ENCODE data around the gene HOMER2. TPM values are rescaled to one million over a fixed set of nuclear protein-coding genes. Genes with fewer than 3 reads are reported as not detected.

The HOMER2 gene
- total RNA-seq, 1 donor from 2014 or later: 18.2 TPM

DNA sequence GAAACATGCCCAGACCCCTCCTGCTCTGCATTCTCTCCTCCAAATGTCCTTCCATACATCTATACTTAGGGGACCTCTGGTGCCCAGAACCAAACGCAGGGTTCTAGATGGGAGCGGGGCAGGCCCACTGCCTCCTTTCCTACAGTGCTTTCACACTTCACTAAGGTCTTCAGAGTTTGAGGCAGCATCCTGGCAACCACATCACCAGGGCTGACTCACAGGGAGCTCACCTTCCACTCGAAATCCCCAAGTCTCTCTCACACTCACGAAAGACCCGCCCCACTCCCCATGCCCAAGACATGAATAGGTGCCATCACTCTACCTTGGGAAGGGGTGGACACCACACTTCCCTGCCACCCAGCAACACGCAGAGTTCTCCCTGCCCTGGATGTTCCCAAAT is 18.9 kb downstream of the HOMER2 start:
- H3K4me3 ChIP-seq: no peak overlapping the region
- no peaks in the 10 kb centered on the region for H3K27me3 ChIP-seq
- H3K36me3 ChIP-seq: no peaks in the 10 kb centered on the region
- no peak for DNase-seq (ENCODE audit: extremely low spot score in 2 of 2)
- no peaks in the 10 kb centered on the region for H3K9me3 ChIP-seq
- H3K27ac ChIP-seq: no peak overlapping the region
- no peaks in the 10 kb centered on the region for H3K4me1 ChIP-seq
- no peak for TF ChIP-seq POLR2A (IDR thresholded peaks at IDR 0.05)
- TF ChIP-seq, protein P1, sequence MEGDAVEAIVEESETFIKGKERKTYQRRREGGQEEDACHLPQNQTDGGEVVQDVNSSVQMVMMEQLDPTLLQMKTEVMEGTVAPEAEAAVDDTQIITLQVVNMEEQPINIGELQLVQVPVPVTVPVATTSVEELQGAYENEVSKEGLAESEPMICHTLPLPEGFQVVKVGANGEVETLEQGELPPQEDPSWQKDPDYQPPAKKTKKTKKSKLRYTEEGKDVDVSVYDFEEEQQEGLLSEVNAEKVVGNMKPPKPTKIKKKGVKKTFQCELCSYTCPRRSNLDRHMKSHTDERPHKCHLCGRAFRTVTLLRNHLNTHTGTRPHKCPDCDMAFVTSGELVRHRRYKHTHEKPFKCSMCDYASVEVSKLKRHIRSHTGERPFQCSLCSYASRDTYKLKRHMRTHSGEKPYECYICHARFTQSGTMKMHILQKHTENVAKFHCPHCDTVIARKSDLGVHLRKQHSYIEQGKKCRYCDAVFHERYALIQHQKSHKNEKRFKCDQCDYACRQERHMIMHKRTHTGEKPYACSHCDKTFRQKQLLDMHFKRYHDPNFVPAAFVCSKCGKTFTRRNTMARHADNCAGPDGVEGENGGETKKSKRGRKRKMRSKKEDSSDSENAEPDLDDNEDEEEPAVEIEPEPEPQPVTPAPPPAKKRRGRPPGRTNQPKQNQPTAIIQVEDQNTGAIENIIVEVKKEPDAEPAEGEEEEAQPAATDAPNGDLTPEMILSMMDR (IDR thresholded peaks at IDR 0.05): no peak
- TF ChIP-seq POLR2AphosphoS5 (IDR thresholded peaks at IDR 0.05; ENCODE audit: insufficient read depth in 1 of 2, low read depth in 1 of 2): no peak
- intact Hi-C loops (cut with DNase I): no loop called here

DNA sequence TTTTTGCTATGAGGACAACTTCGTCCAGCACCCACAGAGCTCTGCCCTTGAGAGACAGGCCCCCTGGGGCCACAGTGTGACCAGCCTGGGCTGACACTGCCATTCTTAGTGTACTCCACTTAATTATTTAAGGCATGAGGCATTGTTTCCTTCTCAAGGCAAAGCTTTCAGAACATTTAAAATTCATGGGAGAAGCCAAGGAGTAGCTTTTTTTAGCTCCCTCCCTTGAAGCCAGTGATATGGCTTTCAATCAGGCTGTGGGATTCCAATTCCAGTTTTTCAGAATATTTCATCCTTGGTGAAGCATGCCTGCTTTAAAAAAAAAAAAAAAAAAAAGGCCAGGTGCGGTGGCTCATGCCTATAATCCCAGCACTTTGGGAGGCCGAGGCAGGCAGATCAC is 21.3 kb downstream of the HOMER2 start:
- intact Hi-C loops (cut with DNase I): no loop called here
- no peak for TF ChIP-seq POLR2A (IDR thresholded peaks at IDR 0.05)
- TF ChIP-seq, protein P1 (IDR thresholded peaks at IDR 0.05): no peak
- no peak for TF ChIP-seq POLR2AphosphoS5 (IDR thresholded peaks at IDR 0.05; ENCODE audit: insufficient read depth in 1 of 2, low read depth in 1 of 2)
- no peaks in the 10 kb centered on the region for H3K36me3 ChIP-seq
- no peaks in the 10 kb centered on the region for H3K4me1 ChIP-seq
- no peak for DNase-seq (ENCODE audit: extremely low spot score in 2 of 2)
- H3K27ac ChIP-seq: no peak overlapping the region
- H3K9me3 ChIP-seq: no peaks in the 10 kb centered on the region
- H3K27me3 ChIP-seq: no peaks in the 10 kb centered on the region
- H3K4me3 ChIP-seq: no peak overlapping the region

DNA sequence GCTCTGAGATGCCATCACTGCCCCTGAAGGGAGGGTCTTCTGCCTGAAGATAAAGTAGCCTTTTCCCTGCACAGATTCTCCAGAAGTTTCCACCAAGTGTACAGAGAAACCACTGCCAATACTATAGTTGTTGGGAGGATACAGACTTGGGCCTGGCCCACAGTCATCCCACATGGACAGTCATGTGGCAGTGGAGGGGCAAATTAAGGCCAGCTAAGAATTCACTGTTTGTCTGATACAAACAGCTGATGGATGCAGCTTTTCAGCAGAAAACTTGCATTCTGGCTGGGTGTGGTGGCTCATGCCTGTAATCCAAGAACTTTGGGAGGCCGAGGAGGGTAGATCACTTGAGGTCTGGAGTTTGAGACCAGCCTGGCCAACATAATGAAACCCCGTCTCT is 22.1 kb downstream of the HOMER2 start:
- H3K36me3 ChIP-seq: no peaks in the 10 kb centered on the region
- no peaks in the 10 kb centered on the region for H3K4me1 ChIP-seq
- H3K9me3 ChIP-seq: no peaks in the 10 kb centered on the region
- DNase-seq (ENCODE audit: extremely low spot score in 2 of 2): no peak
- TF ChIP-seq POLR2A (IDR thresholded peaks at IDR 0.05) (no peak), POLR2AphosphoS5 (IDR thresholded peaks at IDR 0.05; ENCODE audit: insufficient read depth in 1 of 2, low read depth in 1 of 2) (no peak)
- TF ChIP-seq, protein P1 (IDR thresholded peaks at IDR 0.05): no peak
- intact Hi-C loops (cut with DNase I): no loop called here
- H3K27ac ChIP-seq: no peak overlapping the region
- H3K4me3 ChIP-seq: no peak overlapping the region
- no peaks in the 10 kb centered on the region for H3K27me3 ChIP-seq

DNA sequence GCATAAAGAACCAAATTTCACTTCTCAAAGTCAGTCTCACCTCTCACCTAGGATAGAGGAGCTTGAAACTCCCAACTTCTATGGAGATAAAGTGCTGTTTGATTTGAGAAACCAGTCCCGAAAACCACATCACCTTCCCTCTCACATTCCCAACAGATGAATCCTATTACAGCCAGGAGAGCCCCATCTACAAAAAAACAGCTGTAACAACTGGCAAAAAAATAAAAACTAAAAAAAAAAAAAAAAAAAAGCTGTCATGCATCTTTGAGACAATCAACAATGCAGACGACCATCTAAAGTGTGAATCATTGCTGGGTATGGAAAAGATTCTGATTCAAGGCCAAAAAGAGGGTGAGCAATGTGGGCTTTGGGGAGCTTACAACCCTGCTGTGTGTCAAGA is 23.8 kb downstream of the HOMER2 start:
- intact Hi-C loops (cut with DNase I): no loop called here
- TF ChIP-seq POLR2A (IDR thresholded peaks at IDR 0.05): no peak
- no peak for TF ChIP-seq POLR2AphosphoS5 (IDR thresholded peaks at IDR 0.05; ENCODE audit: insufficient read depth in 1 of 2, low read depth in 1 of 2)
- TF ChIP-seq, protein P1 (IDR thresholded peaks at IDR 0.05): no peak
- Histone ChIP-seq H3K4me3 (no peak overlapping the region), H3K27me3 (no peaks in the 10 kb centered on the region), H3K4me1 (no peaks in the 10 kb centered on the region), H3K9me3 (no peaks in the 10 kb centered on the region), H3K36me3 (no peaks in the 10 kb centered on the region), H3K27ac (no peak overlapping the region)
- DNase-seq (ENCODE audit: extremely low spot score in 2 of 2): no peak

DNA sequence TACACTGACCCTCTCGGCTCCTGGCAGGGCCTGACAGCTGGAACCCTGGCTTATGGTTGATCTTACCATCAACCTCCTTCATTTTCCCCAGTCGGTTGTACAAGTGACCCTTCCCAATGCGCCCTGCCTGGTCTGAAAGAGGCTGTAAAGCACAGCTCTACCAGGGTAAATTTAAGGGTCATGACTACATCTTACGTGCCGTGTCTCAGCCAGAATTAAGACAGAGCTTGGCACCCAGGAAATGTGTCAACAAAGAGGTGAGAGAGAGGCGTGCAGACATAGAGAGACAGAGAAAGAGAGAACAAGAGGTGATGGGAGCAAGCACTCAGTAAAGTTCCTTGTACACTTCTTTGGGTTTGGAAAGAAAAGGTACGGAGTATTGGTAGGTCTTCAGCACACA is 28.8 kb downstream of the HOMER2 start:
- no peaks in the 10 kb centered on the region for H3K36me3 ChIP-seq
- H3K9me3 ChIP-seq: no peaks in the 10 kb centered on the region
- no peaks in the 10 kb centered on the region for H3K27me3 ChIP-seq
- intact Hi-C loops (cut with DNase I): no loop called here
- TF ChIP-seq, protein P1 (IDR thresholded peaks at IDR 0.05): no peak
- TF ChIP-seq POLR2AphosphoS5 (IDR thresholded peaks at IDR 0.05; ENCODE audit: insufficient read depth in 1 of 2, low read depth in 1 of 2) (no peak), POLR2A (IDR thresholded peaks at IDR 0.05) (no peak)
- H3K4me1 ChIP-seq: no peaks in the 10 kb centered on the region
- no peak for DNase-seq (ENCODE audit: extremely low spot score in 2 of 2)
- H3K4me3 ChIP-seq: no peak overlapping the region
- H3K27ac ChIP-seq: no peak overlapping the region

All from vagina (tissue), 2 donors.